ENCODE measurements around the gene DPM1.
"Not testable (repeated sequence)": the region's sequence is repeated elsewhere in the genome, so short reads cannot be mapped to it uniquely, and the experiment has no call there.

The DPM1 gene

GRCh38 chr20:50978533-50978932 lies 20.2 kb upstream of the DPM1 start:
- DNase-seq, result not testable (repeated sequence)

GRCh38 chr20:50977066-50978021 lies 19.0 kb upstream of the DPM1 start:
- no peak for DNase-seq

- no peak for DNase-seq
These were observed 17.5 kb upstream of the DPM1 start for GRCh38 chr20:50975701-50976330.

GRCh38 chr20:50969912-50970311 lies 11.6 kb upstream of the DPM1 start:
- DNase-seq, result no peak

GRCh38 chr20:50969435-50969834 lies 11.1 kb upstream of the DPM1 start:
- DNase-seq, result no peak

GRCh38 chr20:50968289-50968688 lies 10.0 kb upstream of the DPM1 start:
- no peak for DNase-seq

- no peak for DNase-seq
These were observed 9.3 kb upstream of the DPM1 start for GRCh38 chr20:50967586-50967985.

- DNase-seq, result no peak
These were observed 1.3 kb upstream of the DPM1 start for GRCh38 chr20:50959543-50960126.

- DNase-seq, result peak; percentile 88 to 91
These were observed 547 bp upstream of the DPM1 start, which contains the start of gene MOCS3 for GRCh38 chr20:50958615-50959542. TSS of gene MOCS3 (plus strand) at chr20:50958818. CDS start at chr20:50958843, 25 bp downstream.

GRCh38 chr20:50957276-50957675 lies 1.1 kb downstream of the DPM1 start:
- no peak for DNase-seq

GRCh38 chr20:50953821-50954220 lies 4.5 kb downstream of the DPM1 start:
- DNase-seq, result no peak

GRCh38 chr20:50953196-50953595 lies 5.1 kb downstream of the DPM1 start:
- DNase-seq, result no peak

GRCh38 chr20:50948132-50948785 lies 10.1 kb downstream of the DPM1 start:
- DNase-seq, result no peak

GRCh38 chr20:50943069-50943468 lies 15.3 kb downstream of the DPM1 start:
- no peak for DNase-seq

- no peak for DNase-seq
These were observed 24.7 kb downstream of the DPM1 start for GRCh38 chr20:50933589-50933988.

- DNase-seq, result no peak
These were observed 25.5 kb downstream of the DPM1 start for GRCh38 chr20:50932691-50933280.

- DNase-seq, result peak in 1 of 2 donors; percentile 10
These were observed 26.3 kb downstream of the DPM1 start for GRCh38 chr20:50932016-50932485.

- DNase-seq, result peak; percentile 91 to 94
These were observed 26.9 kb downstream of the DPM1 start, which contains the start of gene ADNP for GRCh38 chr20:50931306-50932015. TSS of gene ADNP (minus strand) at chr20:50931437. CDS start at chr20:50903996, 27,441 bp downstream.

GRCh38 chr20:50930976-50931305 lies 27.4 kb downstream of the DPM1 start:
- DNase-seq, result no peak

GRCh38 chr20:50930139-50930975 lies 28.0 kb downstream of the DPM1 start:
- DNase-seq, result no peak
